GM19438 (cell line): ENCODE data around the gene STK26.
"Not testable (repeated sequence)": the region's sequence is repeated elsewhere in the genome, so short reads cannot be mapped to it uniquely, and the experiment has no call there.

Source experiments
- ATAC-seq: cut with Tn5 transposase; IDR thresholded peaks from one replicate; pipeline ENCODE4 v1.9.1; 2021; ENCODE audit warnings: low read depth; ENCODE audit not compliant: unreplicated experiment

STK26 gene

GRCh38 chrX:132022967-132023895 is at the start of gene STK26:
TSS of gene STK26 (plus strand) at chrX:132023302. CDS start at chrX:132023618, 316 bp downstream.
- ATAC-seq: peak; percentile 67

- no peak for ATAC-seq
Observed at GRCh38 chrX:131975851-131976250, 47.3 kb upstream of the STK26 start.

GRCh38 chrX:131977619-131978018 is 45.5 kb upstream of the STK26 start:
- no peak for ATAC-seq

GRCh38 chrX:131979116-131979515 is 44.0 kb upstream of the STK26 start:
- no peak for ATAC-seq

GRCh38 chrX:131985526-131986049 is 37.5 kb upstream of the STK26 start:
- ATAC-seq: no peak

- ATAC-seq: peak; percentile 100
Observed at GRCh38 chrX:131987252-131987651, 35.9 kb upstream of the STK26 start.

GRCh38 chrX:131988236-131988635 is 34.9 kb upstream of the STK26 start:
- no peak for ATAC-seq

- ATAC-seq: no peak
Observed at GRCh38 chrX:132001127-132001526, 22.0 kb upstream of the STK26 start.

GRCh38 chrX:132004728-132005127 is 18.4 kb upstream of the STK26 start:
- ATAC-seq: no peak

GRCh38 chrX:132009350-132009749 is 13.8 kb upstream of the STK26 start:
- ATAC-seq: no peak

- not testable (repeated sequence) for ATAC-seq
Observed at GRCh38 chrX:132010213-132010612, 12.9 kb upstream of the STK26 start.

GRCh38 chrX:132015875-132016274 is 7.2 kb upstream of the STK26 start:
- no peak for ATAC-seq

- no peak for ATAC-seq
Observed at GRCh38 chrX:132016628-132017430, 6.3 kb upstream of the STK26 start.

GRCh38 chrX:132017431-132018185 is 5.5 kb upstream of the STK26 start:
- ATAC-seq: no peak

- ATAC-seq: peak; percentile 24
Observed at GRCh38 chrX:132022198-132022966, 720 bp upstream of the STK26 start.

- peak; percentile 54 for ATAC-seq
Observed at GRCh38 chrX:132023896-132024386, 839 bp downstream of the STK26 start.

GRCh38 chrX:132025041-132025440 is 1.9 kb downstream of the STK26 start:
- no peak for ATAC-seq

GRCh38 chrX:132030264-132030663 is 7.2 kb downstream of the STK26 start:
- no peak for ATAC-seq

GRCh38 chrX:132031867-132032266 is 8.8 kb downstream of the STK26 start:
- ATAC-seq: no peak

- peak; percentile 56 for ATAC-seq
Observed at GRCh38 chrX:132033166-132033565, 10.1 kb downstream of the STK26 start.
